OCI-LY1 (cell line): ENCODE measurements around the gene GLIPR1L2.

Experiments
- H2AFZ ChIP-seq: fragments of 200-600 bp; sonication (generic), shearing (Covaris generic); 2 replicates; pipeline ENCODE4 v1.6.0; 2014; ENCODE audit warnings: antibody characterized with exemption, mild to moderate bottlenecking, low read length
- H3F3A ChIP-seq: fragments of 200-600 bp; sonication (generic), shearing (Covaris generic); 2 replicates; pipeline ENCODE4 v1.6.0; 2014; ENCODE audit warnings: mild to moderate bottlenecking, antibody characterized with exemption, low read length, moderate library complexity; ENCODE audit not compliant: insufficient read depth
- H3K27ac ChIP-seq: fragments of 200-600 bp; sonication (generic); 2 replicates; pipeline ENCODE4 v1.5.1; 2014; ENCODE audit warnings: low read length, mixed run types, mild to moderate bottlenecking, low read depth; ENCODE audit not compliant: poor library complexity, severe bottlenecking
- H3K27me3 ChIP-seq: fragments of 200-600 bp; sonication (generic); 2 replicates; pipeline ENCODE4 v1.6.0; 2014; ENCODE audit warnings: antibody characterized with exemption, mild to moderate bottlenecking, low read length, moderate library complexity; ENCODE audit not compliant: insufficient read depth
- H3K36me3 ChIP-seq: fragments of 200-600 bp; sonication (generic); 2 replicates; pipeline ENCODE4 v1.6.1; 2014; ENCODE audit warnings: mild to moderate bottlenecking, antibody characterized with exemption, low read length, moderate library complexity, mixed read lengths; ENCODE audit not compliant: insufficient read depth
- H3K4me1 ChIP-seq: fragments of 200-600 bp; sonication (generic); 2 replicates; pipeline ENCODE4 v1.5.1; 2014; ENCODE audit warnings: mild to moderate bottlenecking, low read length, moderate library complexity; ENCODE audit not compliant: insufficient read depth, severe bottlenecking
- H3K4me2 ChIP-seq: fragments of 200-600 bp; sonication (generic), shearing (Covaris generic); 2 replicates; pipeline ENCODE4 v1.6.1; 2014; ENCODE audit warnings: low read length
- H3K4me3 ChIP-seq: fragments of 200-600 bp; sonication (generic); 2 replicates; pipeline ENCODE4 v1.5.1; 2014; ENCODE audit warnings: low read length, low read depth, mild to moderate bottlenecking, mixed read lengths; ENCODE audit not compliant: poor library complexity, severe bottlenecking
- H3K79me2 ChIP-seq: fragments of 200-600 bp; shearing (Covaris generic); 2 replicates; pipeline ENCODE4 v1.6.1; 2016; ENCODE audit warnings: mixed run types, low read length, mixed read lengths; ENCODE audit not compliant: insufficient read depth
- H3K9ac ChIP-seq: fragments of 200-600 bp; sonication (generic), shearing (Covaris generic); 2 replicates; pipeline ENCODE4 v1.6.1; 2014; ENCODE audit warnings: mild to moderate bottlenecking, low read length, mixed read lengths
- H3K9me2 ChIP-seq: fragments of 200-600 bp; sonication (generic), shearing (Covaris generic); 2 replicates; pipeline ENCODE4 v1.6.1; 2014; ENCODE audit warnings: low read depth, mild to moderate bottlenecking, low read length, mixed read lengths
- H3K9me3 ChIP-seq: fragments of 200-600 bp; shearing (Covaris generic); 2 replicates; pipeline ENCODE4 v1.6.1; 2014; ENCODE audit warnings: low read length, mixed read lengths
- H4K20me1 ChIP-seq: fragments of 200-600 bp; sonication (generic), shearing (Covaris generic); 2 replicates; pipeline ENCODE4 v1.6.0; 2016; ENCODE audit warnings: mild to moderate bottlenecking, low read length; ENCODE audit not compliant: insufficient read depth
- CTCF ChIP-seq: fragments of 200-600 bp; sonication (generic), shearing (Covaris generic); IDR thresholded peaks from 2 replicates; pipeline ENCODE4 v1.5.1; 2017; ENCODE audit warnings: mild to moderate bottlenecking, antibody characterized with exemption, low read length, moderate library complexity, mixed read lengths
- EZH2 ChIP-seq: fragments of 200-600 bp; sonication (generic), shearing (Covaris generic); IDR thresholded peaks from 2 replicates; pipeline ENCODE4 v1.8.0; 2017; ENCODE audit warnings: borderline replicate concordance, mixed run types, mild to moderate bottlenecking, antibody characterized with exemption, low read length, moderate library complexity, mixed read lengths

GLIPR1L2 gene

DNA sequence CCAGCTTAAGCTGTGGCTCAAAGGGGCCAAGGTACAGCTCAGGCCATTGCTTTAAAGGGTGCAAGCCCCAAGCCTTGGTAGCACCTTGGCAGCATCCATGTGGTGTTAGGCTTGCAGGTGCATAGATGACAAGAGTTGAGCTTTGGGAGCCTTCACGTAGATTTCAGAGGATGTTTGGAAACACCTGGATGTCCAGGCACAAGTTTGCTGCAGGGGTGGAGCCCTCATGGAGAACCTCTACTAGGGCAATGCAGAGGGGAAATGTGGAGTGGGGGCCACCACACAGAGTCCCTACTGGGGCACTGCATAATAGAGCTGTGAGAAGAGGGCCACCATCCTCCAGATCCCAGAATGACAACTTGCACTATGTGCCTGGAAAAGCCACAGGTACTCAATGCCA is 37.9 kb downstream of the GLIPR1L2 start:
- H3K4me1 ChIP-seq, result no peaks in the 10 kb centered on the region
- H3K9me3 ChIP-seq, result 0 out of 2 replicates have a peak, but pooled peaks cover 2% of the 10 kb centered on the region
- no peaks in the 10 kb centered on the region for H4K20me1 ChIP-seq
- no peak overlapping the region for H3K4me2 ChIP-seq
- TF ChIP-seq CTCF (no peak), EZH2 (no peak)
- H3K27ac ChIP-seq, result no peak overlapping the region
- no peaks in the 10 kb centered on the region for H3K79me2 ChIP-seq
- no peaks in the 10 kb centered on the region for H3F3A ChIP-seq
- no peaks in the 10 kb centered on the region for H3K27me3 ChIP-seq
- no peak overlapping the region for H3K4me3 ChIP-seq
- no peak overlapping the region for H3K9ac ChIP-seq
- no peak overlapping the region for H2AFZ ChIP-seq
- no peaks in the 10 kb centered on the region for H3K9me2 ChIP-seq
- no peaks in the 10 kb centered on the region for H3K36me3 ChIP-seq

DNA sequence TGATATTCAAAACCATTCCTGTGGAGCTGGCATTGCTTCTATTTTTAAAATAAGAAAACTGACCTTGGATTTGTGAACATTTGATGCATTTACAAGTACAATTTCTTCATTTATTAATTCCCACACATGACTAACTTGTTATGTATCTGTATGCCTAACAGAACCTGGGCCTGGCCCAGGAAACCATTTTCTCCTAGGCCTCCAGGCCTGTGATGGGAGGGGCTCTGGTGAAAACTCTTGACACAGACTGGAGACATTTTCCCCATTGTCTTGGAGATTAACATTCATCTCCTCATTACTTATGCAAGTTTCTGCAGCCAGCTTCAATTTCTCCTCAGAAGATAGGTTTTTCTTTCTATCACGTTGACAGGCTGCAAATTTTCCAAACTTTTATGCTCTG is 42.0 kb downstream of the GLIPR1L2 start:
- Histone ChIP-seq H3F3A (no peaks in the 10 kb centered on the region), H3K4me2 (no peak overlapping the region), H3K9ac (no peak overlapping the region), H3K9me3 (no peaks in the 10 kb centered on the region), H2AFZ (no peak overlapping the region), H3K36me3 (no peaks in the 10 kb centered on the region), H3K9me2 (no peaks in the 10 kb centered on the region), H3K4me3 (no peak overlapping the region), H4K20me1 (no peaks in the 10 kb centered on the region), H3K79me2 (no peaks in the 10 kb centered on the region), H3K27ac (no peak overlapping the region), H3K4me1 (no peaks in the 10 kb centered on the region), H3K27me3 (no peaks in the 10 kb centered on the region)
- TF ChIP-seq CTCF (no peak), EZH2 (no peak)

DNA sequence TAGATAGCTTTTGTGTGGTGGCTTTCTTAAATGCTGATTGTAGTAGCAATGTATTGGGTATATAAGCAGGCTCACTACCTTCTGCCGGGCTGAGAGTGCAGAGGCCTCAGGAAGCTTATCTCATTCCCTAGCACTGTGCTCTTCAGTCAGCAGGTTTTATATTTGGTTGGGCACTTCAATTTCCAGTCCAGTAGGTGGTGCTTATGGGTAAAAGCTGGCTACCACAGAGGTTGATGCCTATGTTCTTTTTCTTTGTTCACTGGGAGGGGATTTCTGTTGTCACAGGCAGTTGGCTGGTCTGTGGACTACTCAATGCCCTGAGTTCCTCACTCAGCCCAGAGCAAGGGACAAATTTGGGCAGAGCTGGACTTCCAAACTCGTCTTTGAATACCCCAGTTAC is 46.7 kb downstream of the GLIPR1L2 start:
- no peaks in the 10 kb centered on the region for H3K4me1 ChIP-seq
- H3K79me2 ChIP-seq, result no peaks in the 10 kb centered on the region
- H3F3A ChIP-seq, result no peaks in the 10 kb centered on the region

More for the DNA sequence above, 46.7 kb downstream of the GLIPR1L2 start:
- TF ChIP-seq EZH2 (no peak), CTCF (peak; percentile 57)
- no peaks in the 10 kb centered on the region for H3K36me3 ChIP-seq
- no peak overlapping the region for H2AFZ ChIP-seq
- H3K9ac ChIP-seq, result no peak overlapping the region
- no peaks in the 10 kb centered on the region for H3K9me3 ChIP-seq
- no peaks in the 10 kb centered on the region for H3K27me3 ChIP-seq
- no peak overlapping the region for H3K4me3 ChIP-seq
- H3K27ac ChIP-seq, result no peak overlapping the region
- H3K4me2 ChIP-seq, result no peak overlapping the region
- no peaks in the 10 kb centered on the region for H3K9me2 ChIP-seq
- no peaks in the 10 kb centered on the region for H4K20me1 ChIP-seq
